ENCODE data around the gene GPANK1. TPM values are rescaled to one million over a fixed set of nuclear protein-coding genes. Genes with fewer than 3 reads are reported as not detected.
A peak's percentile ranks its signal among the peaks of the same experiment; 100 is the strongest.

The GPANK1 gene
- total and polyA plus RNA-seq, 9 of the 15 experiments (the other 6 are each of a cell fraction or from before 2014, with no cell fraction given) = 32.2 to 111 (median 46.3) TPM

DNA sequence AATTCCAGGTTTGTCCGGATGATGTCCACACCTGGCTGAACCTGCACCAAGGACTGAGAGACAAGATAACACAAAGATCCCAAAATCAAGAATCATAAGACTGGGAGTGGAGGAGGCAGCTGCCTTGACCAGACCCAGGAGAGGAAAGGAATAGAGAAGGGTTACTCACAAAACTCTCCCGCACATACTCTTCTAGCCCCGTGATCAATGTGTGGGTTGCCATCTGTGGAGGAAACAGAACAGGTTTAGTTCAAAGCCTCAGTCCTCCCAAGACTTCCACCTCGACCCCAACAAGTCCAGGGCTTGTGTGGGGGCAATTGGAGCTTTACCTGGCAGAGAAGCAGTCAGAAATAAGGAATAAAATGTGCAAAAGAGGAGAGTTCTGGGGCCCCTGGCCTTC lies 23.4 kb downstream of the GPANK1 start:
- no peak overlapping the region for H2AFZ ChIP-seq (ENCODE audit: low read depth, low read length)
- peaks cover 11% of the 10 kb centered on the region for H4K20me1 ChIP-seq (replicated peaks; ENCODE audit: control insufficient read depth, insufficient read depth, low read length)
- FAIRE-seq = no peak
- H3K9me1 ChIP-seq (ENCODE audit: control insufficient read depth, insufficient read depth, low read length) = no peaks in the 10 kb centered on the region
- H3K4me1 ChIP-seq (replicated peaks in 1 of 2; ENCODE audit: control insufficient read depth in 2 of 2, insufficient read depth in 2 of 2, low read length in 2 of 2) = peaks cover 3 to 13% of the 10 kb centered on the region in 2 experiments; a peak in 4 of 5 replicates
- POLR2A ChIA-PET = interaction anchor here (1.3 to 14.8 kb wide), 5 partner anchors 6 to 100 kb away, joined by 4 to 274 read pairs (median 75); partner anchors contain the start of genes APOM, BAG6, DDX39B and GPANK1
- intact Hi-C loops (cut with micrococcal nuclease) (no loop called here), in situ Hi-C loops (cut with MboI) (no loop called here)
- H3K79me2 ChIP-seq (ENCODE audit: control insufficient read depth, insufficient read depth, low read length) = no peaks in the 10 kb centered on the region
- CTCF ChIA-PET (ENCODE audit: low intra/inter-chr PET ratio) = no interaction called here
- WGBS (ENCODE audit: insufficient coverage, low coverage, missing lambda C conversion rate) = 84% methylated on average over 4 of the region's 4 CpGs
- no TSS peak for BruUV-seq (replicated peaks)
- H3K9me3 ChIP-seq (replicated peaks; ENCODE audit: control insufficient read depth, insufficient read depth, low read depth, low read length) = no peaks in the 10 kb centered on the region
- no peak overlapping the region for H3K4me3 ChIP-seq
- H3K36me3 ChIP-seq (ENCODE audit: control insufficient read depth, insufficient read depth, low read length) = peaks cover 96% of the 10 kb centered on the region
- no peak overlapping the region for H3K27ac ChIP-seq (ENCODE audit: extremely low read depth, low read depth, low read length)
- no peaks in the 10 kb centered on the region for H3K27me3 ChIP-seq (ENCODE audit: control insufficient read depth in 2 of 2, insufficient read depth in 2 of 2, low read length in 2 of 2)
- no peak overlapping the region for H3K4me2 ChIP-seq (ENCODE audit: insufficient read depth, low read length)
- no peak for ATAC-seq
- no peak for DNase-seq (ENCODE audit: extremely low read depth in 1 of 4, low spot score in 3 of 4)
- H3K9ac ChIP-seq (ENCODE audit: insufficient read depth in 1 of 2, low read depth in 2 of 2, low read length in 2 of 2) = peak overlapping the region in 1 of 2 experiments; percentile 21; a peak in 1 of 4 replicates
- TF ChIP-seq ZNF717 (CRISPR knock-in tag; IDR thresholded peaks at IDR 0.05) (no peak), ZNF444 (CRISPR knock-in tag; IDR thresholded peaks at IDR 0.05) (no peak), JUN (IDR thresholded peaks at IDR 0.05; ENCODE audit: borderline replicate concordance, low read depth, low read length) (no peak), JUN (CRISPR knock-in tag; IDR thresholded peaks at IDR 0.05; ENCODE audit: borderline replicate concordance) (no peak), FOXA1 (IDR thresholded peaks at IDR 0.05; ENCODE audit: borderline replicate concordance) (no peak), ZNF23 (CRISPR knock-in tag; IDR thresholded peaks at IDR 0.05) (no peak), PRPF4 (IDR thresholded peaks at IDR 0.05; ENCODE audit: insufficient read depth, low read depth, low read length, poor library complexity, severe bottlenecking) (no peak), HOXB6 (CRISPR knock-in tag; IDR thresholded peaks at IDR 0.05; ENCODE audit: borderline replicate concordance) (no peak), MCM7 (IDR thresholded peaks at IDR 0.05) (no peak), NEUROD1 (IDR thresholded peaks at IDR 0.05; ENCODE audit: borderline replicate concordance, low read depth, low read length, partially characterized antibody) (no peak)
- TF ChIP-seq, protein P1, sequence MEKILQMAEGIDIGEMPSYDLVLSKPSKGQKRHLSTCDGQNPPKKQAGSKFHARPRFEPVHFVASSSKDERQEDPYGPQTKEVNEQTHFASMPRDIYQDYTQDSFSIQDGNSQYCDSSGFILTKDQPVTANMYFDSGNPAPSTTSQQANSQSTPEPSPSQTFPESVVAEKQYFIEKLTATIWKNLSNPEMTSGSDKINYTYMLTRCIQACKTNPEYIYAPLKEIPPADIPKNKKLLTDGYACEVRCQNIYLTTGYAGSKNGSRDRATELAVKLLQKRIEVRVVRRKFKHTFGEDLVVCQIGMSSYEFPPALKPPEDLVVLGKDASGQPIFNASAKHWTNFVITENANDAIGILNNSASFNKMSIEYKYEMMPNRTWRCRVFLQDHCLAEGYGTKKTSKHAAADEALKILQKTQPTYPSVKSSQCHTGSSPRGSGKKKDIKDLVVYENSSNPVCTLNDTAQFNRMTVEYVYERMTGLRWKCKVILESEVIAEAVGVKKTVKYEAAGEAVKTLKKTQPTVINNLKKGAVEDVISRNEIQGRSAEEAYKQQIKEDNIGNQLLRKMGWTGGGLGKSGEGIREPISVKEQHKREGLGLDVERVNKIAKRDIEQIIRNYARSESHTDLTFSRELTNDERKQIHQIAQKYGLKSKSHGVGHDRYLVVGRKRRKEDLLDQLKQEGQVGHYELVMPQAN (IDR thresholded peaks at IDR 0.05; ENCODE audit: borderline replicate concordance) = no peak
- TF ChIP-seq, protein P2, sequence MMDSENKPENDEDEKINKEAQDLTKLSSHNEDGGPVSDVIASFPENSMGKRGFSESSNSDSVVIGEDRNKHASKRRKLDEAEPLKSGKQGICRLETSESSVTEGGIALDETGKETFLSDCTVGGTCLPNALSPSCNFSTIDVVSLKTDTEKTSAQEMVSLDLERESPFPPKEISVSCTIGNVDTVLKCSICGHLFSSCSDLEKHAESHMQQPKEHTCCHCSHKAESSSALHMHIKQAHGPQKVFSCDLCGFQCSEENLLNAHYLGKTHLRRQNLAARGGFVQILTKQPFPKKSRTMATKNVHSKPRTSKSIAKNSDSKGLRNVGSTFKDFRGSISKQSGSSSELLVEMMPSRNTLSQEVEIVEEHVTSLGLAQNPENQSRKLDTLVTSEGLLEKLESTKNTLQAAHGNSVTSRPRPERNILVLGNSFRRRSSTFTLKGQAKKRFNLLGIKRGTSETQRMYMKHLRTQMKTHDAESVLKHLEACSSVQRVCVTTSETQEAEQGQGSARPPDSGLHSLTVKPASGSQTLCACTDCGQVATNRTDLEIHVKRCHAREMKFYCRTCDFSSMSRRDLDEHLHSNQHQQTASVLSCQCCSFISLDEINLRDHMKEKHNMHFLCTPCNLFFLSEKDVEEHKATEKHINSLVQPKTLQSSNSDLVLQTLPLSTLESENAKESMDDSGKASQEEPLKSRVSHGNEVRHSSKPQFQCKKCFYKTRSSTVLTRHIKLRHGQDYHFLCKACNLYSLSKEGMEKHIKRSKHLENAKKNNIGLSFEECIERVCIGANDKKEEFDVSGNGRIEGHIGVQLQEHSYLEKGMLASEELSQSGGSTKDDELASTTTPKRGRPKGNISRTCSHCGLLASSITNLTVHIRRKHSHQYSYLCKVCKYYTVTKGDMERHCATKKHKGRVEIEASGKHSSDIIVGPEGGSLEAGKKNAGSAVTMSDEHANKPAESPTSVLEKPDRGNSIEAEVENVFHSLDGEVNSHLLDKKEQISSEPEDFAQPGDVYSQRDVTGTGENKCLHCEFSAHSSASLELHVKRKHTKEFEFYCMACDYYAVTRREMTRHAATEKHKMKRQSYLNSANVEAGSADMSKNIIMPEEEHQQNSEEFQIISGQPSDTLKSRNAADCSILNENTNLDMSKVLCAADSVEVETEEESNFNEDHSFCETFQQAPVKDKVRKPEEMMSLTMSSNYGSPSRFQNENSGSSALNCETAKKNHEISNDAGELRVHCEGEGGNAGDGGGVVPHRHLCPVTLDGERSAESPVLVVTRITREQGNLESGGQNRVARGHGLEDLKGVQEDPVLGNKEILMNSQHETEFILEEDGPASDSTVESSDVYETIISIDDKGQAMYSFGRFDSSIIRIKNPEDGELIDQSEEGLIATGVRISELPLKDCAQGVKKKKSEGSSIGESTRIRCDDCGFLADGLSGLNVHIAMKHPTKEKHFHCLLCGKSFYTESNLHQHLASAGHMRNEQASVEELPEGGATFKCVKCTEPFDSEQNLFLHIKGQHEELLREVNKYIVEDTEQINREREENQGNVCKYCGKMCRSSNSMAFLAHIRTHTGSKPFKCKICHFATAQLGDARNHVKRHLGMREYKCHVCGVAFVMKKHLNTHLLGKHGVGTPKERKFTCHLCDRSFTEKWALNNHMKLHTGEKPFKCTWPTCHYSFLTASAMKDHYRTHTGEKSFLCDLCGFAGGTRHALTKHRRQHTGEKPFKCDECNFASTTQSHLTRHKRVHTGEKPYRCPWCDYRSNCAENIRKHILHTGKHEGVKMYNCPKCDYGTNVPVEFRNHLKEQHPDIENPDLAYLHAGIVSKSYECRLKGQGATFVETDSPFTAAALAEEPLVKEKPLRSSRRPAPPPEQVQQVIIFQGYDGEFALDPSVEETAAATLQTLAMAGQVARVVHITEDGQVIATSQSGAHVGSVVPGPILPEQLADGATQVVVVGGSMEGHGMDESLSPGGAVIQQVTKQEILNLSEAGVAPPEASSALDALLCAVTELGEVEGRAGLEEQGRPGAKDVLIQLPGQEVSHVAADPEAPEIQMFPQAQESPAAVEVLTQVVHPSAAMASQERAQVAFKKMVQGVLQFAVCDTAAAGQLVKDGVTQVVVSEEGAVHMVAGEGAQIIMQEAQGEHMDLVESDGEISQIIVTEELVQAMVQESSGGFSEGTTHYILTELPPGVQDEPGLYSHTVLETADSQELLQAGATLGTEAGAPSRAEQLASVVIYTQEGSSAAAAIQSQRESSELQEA (IDR thresholded peaks at IDR 0.05; ENCODE audit: low read depth) = no peak
